RWPE2 (cell line): ENCODE results near the gene IFITM1.

Source experiments
- ATAC-seq: fragments of 200-7000 bp; cut with Tn5 transposase; 3 replicates; pipeline ENCODE4 v1.9.1; 2021; ENCODE audit warnings: low read depth
- DNase-seq: peaks from one replicate; pipeline ENCODE4 v3.0.0-alpha.2; 2020; ENCODE audit warnings: low spot score
- H3K27ac ChIP-seq: fragments of 450-650 bp; 2 replicates; pipeline ENCODE4 v1.5.1; 2017; ENCODE audit warnings: mild to moderate bottlenecking; ENCODE audit not compliant: poor library complexity, severe bottlenecking
- H3K27me3 ChIP-seq: fragments of 250-450 bp; sonication (Bioruptor Pico); 2 replicates; pipeline ENCODE4 v1.5.1; 2021; ENCODE audit warnings: mild to moderate bottlenecking, moderate library complexity; ENCODE audit not compliant: insufficient read depth, poor library complexity, severe bottlenecking
- H3K36me3 ChIP-seq: fragments of 250-450 bp; sonication (Bioruptor Pico); 2 replicates; pipeline ENCODE4 v1.5.1; 2020; ENCODE audit warnings: low read depth, mild to moderate bottlenecking, moderate library complexity
- H3K4me1 ChIP-seq: fragments of 250-450 bp; sonication (Bioruptor Pico); 2 replicates; pipeline ENCODE4 v1.5.1; 2021; ENCODE audit warnings: mild to moderate bottlenecking, moderate library complexity; ENCODE audit not compliant: insufficient read depth, poor library complexity, severe bottlenecking
- H3K4me3 ChIP-seq: fragments of 250-450 bp; sonication (Bioruptor Pico); 2 replicates; pipeline ENCODE4 v1.5.1; 2021; ENCODE audit warnings: mild to moderate bottlenecking, moderate library complexity; ENCODE audit not compliant: severe bottlenecking
- H3K9me3 ChIP-seq: fragments of 250-450 bp; sonication (Bioruptor Pico); 2 replicates; pipeline ENCODE4 v1.5.1; 2021; ENCODE audit warnings: mild to moderate bottlenecking, moderate library complexity; ENCODE audit not compliant: severe bottlenecking
- TF ChIP-seq, protein P1 (sequence below): fragments of 450-650 bp; IDR thresholded peaks from one replicate; pipeline ENCODE4 v1.5.1; 2017; ENCODE audit warnings: mild to moderate bottlenecking, moderate library complexity; ENCODE audit not compliant: poor library complexity, severe bottlenecking

Gene IFITM1

DNA sequence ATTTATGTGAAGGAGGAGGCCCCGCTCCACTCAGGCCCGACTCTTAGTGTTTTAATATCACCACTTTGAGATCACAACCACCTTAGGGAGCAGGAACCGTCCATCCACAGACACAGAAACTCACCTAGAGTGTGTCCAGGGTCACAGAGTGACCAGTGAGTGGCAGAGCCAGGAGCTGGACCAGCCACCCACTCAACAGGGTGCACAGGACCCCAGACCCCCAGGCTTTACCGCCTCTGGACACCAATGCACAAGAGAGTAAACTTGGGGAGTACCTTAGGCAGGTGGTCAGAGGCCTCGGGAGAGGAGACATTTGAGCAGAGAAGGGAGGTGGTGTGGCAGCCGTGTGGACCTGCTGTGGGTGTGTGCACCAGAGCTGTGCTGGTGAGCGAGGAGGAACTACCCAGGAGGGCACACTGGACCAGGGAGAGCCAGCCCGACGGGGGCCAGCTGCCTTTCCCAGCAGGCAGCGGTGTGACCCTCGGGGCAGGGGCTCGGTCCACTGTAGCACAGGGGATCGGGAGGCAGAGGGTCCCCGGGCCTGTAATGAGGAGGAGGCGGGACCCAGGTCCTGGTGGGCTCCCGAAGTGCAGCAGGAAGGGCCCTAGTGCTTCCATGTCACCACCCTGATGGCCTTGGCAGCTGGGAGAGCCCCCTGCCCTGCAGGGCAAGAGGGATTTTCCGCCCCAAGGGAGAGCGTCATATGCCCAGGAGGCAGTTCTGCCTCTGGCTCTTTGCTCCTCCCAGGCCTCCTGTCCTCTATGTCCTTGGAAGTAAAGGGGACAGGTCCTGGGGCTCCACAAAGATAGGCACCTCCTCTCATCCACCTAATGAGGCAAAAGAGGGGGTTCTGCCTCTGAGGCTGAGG lies 43.2 kb upstream of the IFITM1 start:
- TF ChIP-seq, protein P1, sequence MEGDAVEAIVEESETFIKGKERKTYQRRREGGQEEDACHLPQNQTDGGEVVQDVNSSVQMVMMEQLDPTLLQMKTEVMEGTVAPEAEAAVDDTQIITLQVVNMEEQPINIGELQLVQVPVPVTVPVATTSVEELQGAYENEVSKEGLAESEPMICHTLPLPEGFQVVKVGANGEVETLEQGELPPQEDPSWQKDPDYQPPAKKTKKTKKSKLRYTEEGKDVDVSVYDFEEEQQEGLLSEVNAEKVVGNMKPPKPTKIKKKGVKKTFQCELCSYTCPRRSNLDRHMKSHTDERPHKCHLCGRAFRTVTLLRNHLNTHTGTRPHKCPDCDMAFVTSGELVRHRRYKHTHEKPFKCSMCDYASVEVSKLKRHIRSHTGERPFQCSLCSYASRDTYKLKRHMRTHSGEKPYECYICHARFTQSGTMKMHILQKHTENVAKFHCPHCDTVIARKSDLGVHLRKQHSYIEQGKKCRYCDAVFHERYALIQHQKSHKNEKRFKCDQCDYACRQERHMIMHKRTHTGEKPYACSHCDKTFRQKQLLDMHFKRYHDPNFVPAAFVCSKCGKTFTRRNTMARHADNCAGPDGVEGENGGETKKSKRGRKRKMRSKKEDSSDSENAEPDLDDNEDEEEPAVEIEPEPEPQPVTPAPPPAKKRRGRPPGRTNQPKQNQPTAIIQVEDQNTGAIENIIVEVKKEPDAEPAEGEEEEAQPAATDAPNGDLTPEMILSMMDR = no peak
- no peak for ATAC-seq
- H3K4me1 ChIP-seq = no peaks in the 10 kb centered on the region
- H3K27me3 ChIP-seq = peaks cover 8% of the 10 kb centered on the region
- no peak overlapping the region for H3K27ac ChIP-seq
- no peak overlapping the region for H3K4me3 ChIP-seq
- no peak for DNase-seq
- H3K9me3 ChIP-seq = peaks cover 3% of the 10 kb centered on the region
- H3K36me3 ChIP-seq = no peaks in the 10 kb centered on the region

DNA sequence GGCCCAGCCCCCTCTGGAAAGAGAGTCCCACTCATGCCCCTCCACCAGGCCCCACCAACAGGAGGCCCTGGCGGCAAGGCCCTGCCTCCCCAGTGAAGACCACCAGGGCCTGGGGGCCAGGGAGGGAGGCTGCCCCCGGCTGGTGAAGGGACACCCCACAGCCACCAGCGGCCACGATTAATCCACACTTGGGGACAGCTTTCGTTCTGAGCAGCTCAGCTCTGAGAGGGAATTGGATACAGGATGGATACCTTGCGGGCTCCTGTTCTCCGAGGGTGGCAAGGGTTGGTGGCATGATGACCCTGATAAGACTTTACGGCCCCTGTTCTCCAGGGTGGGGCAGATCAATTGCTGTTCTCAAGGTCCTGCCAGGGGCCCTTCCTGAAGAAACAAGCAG lies 42.5 kb upstream of the IFITM1 start:
- ATAC-seq = no peak
- no peaks in the 10 kb centered on the region for H3K36me3 ChIP-seq
- no peaks in the 10 kb centered on the region for H3K4me1 ChIP-seq
- no peak for DNase-seq
- no peak overlapping the region for H3K4me3 ChIP-seq
- H3K27me3 ChIP-seq = peaks cover 11% of the 10 kb centered on the region
- peaks cover 5% of the 10 kb centered on the region for H3K9me3 ChIP-seq
- no peak overlapping the region for H3K27ac ChIP-seq
- TF ChIP-seq, protein P1 = no peak

DNA sequence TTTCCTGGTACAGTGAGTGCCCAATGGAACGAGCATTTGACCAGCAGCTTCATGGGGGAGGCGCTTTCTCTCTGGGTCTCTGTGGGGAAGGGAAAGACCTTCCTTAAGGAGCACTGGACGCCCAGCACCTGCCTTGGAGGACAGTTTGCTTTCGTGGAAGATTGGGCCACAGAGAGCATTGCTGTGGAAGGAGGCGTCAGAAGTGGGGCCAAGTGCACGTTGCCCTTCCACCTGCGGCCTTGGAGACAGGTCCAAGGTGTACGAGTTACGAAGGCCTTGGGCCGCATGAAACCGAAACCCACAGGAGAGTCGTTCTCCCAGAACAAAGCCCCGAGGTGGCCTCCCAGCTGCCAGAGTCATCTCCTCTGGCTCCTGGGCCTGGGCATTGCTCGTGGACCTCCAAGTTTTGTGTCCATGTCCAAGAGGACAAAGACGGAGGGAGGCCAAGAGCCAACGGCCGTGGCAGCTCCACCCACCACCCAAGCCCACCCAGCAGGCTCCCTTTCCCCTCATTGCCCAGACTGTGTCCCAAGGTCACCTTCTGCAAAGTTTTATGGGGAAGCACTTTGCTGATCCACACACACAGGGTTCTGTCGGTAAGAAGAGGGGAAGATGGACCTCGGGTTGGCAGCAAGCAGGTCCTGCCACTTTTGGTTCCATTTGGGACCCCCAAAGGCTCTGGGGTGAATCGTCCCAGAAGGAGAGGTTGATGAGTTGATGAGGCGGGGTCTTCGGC lies 41.5 kb upstream of the IFITM1 start:
- no peak overlapping the region for H3K4me3 ChIP-seq
- peaks cover 9% of the 10 kb centered on the region for H3K9me3 ChIP-seq
- DNase-seq (no peak), ATAC-seq (no peak)
- peaks cover 15% of the 10 kb centered on the region for H3K27me3 ChIP-seq
- no peaks in the 10 kb centered on the region for H3K4me1 ChIP-seq
- no peaks in the 10 kb centered on the region for H3K36me3 ChIP-seq
- H3K27ac ChIP-seq = no peak overlapping the region
- TF ChIP-seq, protein P1 = no peak

DNA sequence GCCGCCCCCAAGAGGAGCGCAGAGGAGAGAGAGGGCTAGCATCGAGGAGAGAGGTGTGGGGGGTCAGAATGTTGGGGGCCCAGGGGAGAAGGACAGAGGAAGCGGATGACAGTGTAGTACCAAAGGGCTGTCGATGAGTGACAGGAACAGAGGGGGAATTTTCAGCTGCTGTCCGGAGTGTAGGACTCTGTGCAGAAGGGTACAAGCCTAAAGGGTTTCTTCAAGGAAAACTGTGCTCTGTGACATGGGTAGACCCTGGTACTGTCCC lies 41.0 kb upstream of the IFITM1 start:
- TF ChIP-seq, protein P1 = no peak
- no peak overlapping the region for H3K27ac ChIP-seq
- ATAC-seq (no peak), DNase-seq (no peak)
- peaks cover 18% of the 10 kb centered on the region for H3K27me3 ChIP-seq
- H3K36me3 ChIP-seq = no peaks in the 10 kb centered on the region
- no peaks in the 10 kb centered on the region for H3K4me1 ChIP-seq
- H3K9me3 ChIP-seq = peaks cover 9% of the 10 kb centered on the region
- no peak overlapping the region for H3K4me3 ChIP-seq

DNA sequence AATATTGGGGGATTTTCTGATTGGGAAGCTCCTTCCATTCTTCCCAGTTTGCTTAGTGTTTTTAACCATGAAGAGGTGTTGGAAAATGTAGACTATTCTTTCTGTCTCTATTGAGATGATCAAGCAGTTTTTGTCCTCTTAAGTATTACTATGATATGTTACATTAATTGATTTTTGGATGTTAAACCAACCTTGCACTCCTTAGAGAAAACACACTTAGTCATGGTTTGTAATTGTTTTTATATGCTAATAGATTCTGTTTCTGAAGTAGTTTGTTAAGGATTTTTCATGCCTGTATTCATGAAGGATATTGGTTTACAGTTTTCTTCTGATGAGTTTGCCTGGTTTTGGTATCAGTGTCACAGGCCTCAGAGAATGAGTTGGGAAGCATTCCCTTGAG lies 37.6 kb upstream of the IFITM1 start:
- DNase-seq = no peak
- no peak overlapping the region for H3K27ac ChIP-seq
- no peak overlapping the region for H3K4me3 ChIP-seq
- peaks cover 9% of the 10 kb centered on the region for H3K9me3 ChIP-seq
- TF ChIP-seq, protein P1 = no peak
- ATAC-seq = no peak
- H3K36me3 ChIP-seq = no peaks in the 10 kb centered on the region
- H3K27me3 ChIP-seq = peaks cover 51% of the 10 kb centered on the region
- H3K4me1 ChIP-seq = no peaks in the 10 kb centered on the region
